ENCODE measurements around the gene MRTFB.

MRTFB gene

GRCh38 chr16:14125000-14125681, 54.0 kb downstream of the MRTFB start:
- POLR2A ChIA-PET, result no interaction called here
- CTCF ChIA-PET, result interaction anchor here (0.8 kb wide), 1 partner anchor 65 kb away, joined by 4 read pairs; no protein-coding TSS in a partner anchor
- DNase-seq (ENCODE audit: extremely low spot score), result no peak
- TF ChIP-seq ARNT (IDR thresholded peaks at IDR 0.05) (no peak), SP1 (IDR thresholded peaks at IDR 0.05) (no peak), SUZ12 (IDR thresholded peaks at IDR 0.05) (no peak), ZNF384 (IDR thresholded peaks at IDR 0.05) (no peak), L3MBTL2 (conservative IDR thresholded peaks at IDR 0.05) (no peak), BHLHE40 (IDR thresholded peaks at IDR 0.05; ENCODE audit: borderline replicate concordance) (no peak), CTBP1 (IDR thresholded peaks at IDR 0.05; ENCODE audit: borderline replicate concordance) (no peak), PKNOX1 (IDR thresholded peaks at IDR 0.05) (no peak), LEF1 (IDR thresholded peaks at IDR 0.05; ENCODE audit: borderline replicate concordance) (no peak), FOXA1 (IDR thresholded peaks at IDR 0.05) (no peak), FOXM1 (IDR thresholded peaks at IDR 0.05; ENCODE audit: borderline replicate concordance) (no peak), ELF4 (IDR thresholded peaks at IDR 0.05) (no peak), NFRKB (IDR thresholded peaks at IDR 0.05) (no peak), HDGF (IDR thresholded peaks at IDR 0.05; ENCODE audit: borderline replicate concordance) (no peak), FOXK2 (IDR thresholded peaks at IDR 0.05) (no peak)

GRCh38 chr16:14125708-14126107, 54.6 kb downstream of the MRTFB start:
- ChIA-PET CTCF (interaction anchor here (0.8 kb wide), 1 partner anchor 64 kb away, joined by 4 read pairs; no protein-coding TSS in a partner anchor), POLR2A (no interaction called here)
- TF ChIP-seq SUZ12 (IDR thresholded peaks at IDR 0.05) (no peak), ELF4 (IDR thresholded peaks at IDR 0.05) (no peak), NFRKB (IDR thresholded peaks at IDR 0.05) (no peak), FOXA1 (IDR thresholded peaks at IDR 0.05) (no peak), HDGF (IDR thresholded peaks at IDR 0.05; ENCODE audit: borderline replicate concordance) (no peak), TARDBP (IDR thresholded peaks at IDR 0.05) (no peak), PKNOX1 (IDR thresholded peaks at IDR 0.05) (no peak), ZNF384 (IDR thresholded peaks at IDR 0.05) (no peak), ARNT (IDR thresholded peaks at IDR 0.05) (no peak), FOXK2 (IDR thresholded peaks at IDR 0.05) (no peak), BHLHE40 (IDR thresholded peaks at IDR 0.05; ENCODE audit: borderline replicate concordance) (no peak), CTBP1 (IDR thresholded peaks at IDR 0.05; ENCODE audit: borderline replicate concordance) (no peak), FOXM1 (IDR thresholded peaks at IDR 0.05; ENCODE audit: borderline replicate concordance) (no peak), L3MBTL2 (conservative IDR thresholded peaks at IDR 0.05) (no peak), LEF1 (IDR thresholded peaks at IDR 0.05; ENCODE audit: borderline replicate concordance) (no peak)
- DNase-seq (ENCODE audit: extremely low spot score), result no peak

GRCh38 chr16:14128097-14128496, 57.0 kb downstream of the MRTFB start:
- ChIA-PET POLR2A (no interaction called here), CTCF (no interaction called here)
- TF ChIP-seq FOXK2 (IDR thresholded peaks at IDR 0.05) (no peak), SUZ12 (IDR thresholded peaks at IDR 0.05) (no peak), ZNF384 (IDR thresholded peaks at IDR 0.05) (no peak), CTBP1 (IDR thresholded peaks at IDR 0.05; ENCODE audit: borderline replicate concordance) (no peak), FOXM1 (IDR thresholded peaks at IDR 0.05; ENCODE audit: borderline replicate concordance) (no peak), NFRKB (IDR thresholded peaks at IDR 0.05) (no peak), FOXA1 (IDR thresholded peaks at IDR 0.05) (no peak), LEF1 (IDR thresholded peaks at IDR 0.05; ENCODE audit: borderline replicate concordance) (no peak), HDGF (IDR thresholded peaks at IDR 0.05; ENCODE audit: borderline replicate concordance) (no peak), SP1 (IDR thresholded peaks at IDR 0.05) (no peak), BHLHE40 (IDR thresholded peaks at IDR 0.05; ENCODE audit: borderline replicate concordance) (no peak), L3MBTL2 (conservative IDR thresholded peaks at IDR 0.05) (no peak), ELF4 (IDR thresholded peaks at IDR 0.05) (no peak), ARNT (IDR thresholded peaks at IDR 0.05) (no peak), PKNOX1 (IDR thresholded peaks at IDR 0.05) (no peak), TARDBP (IDR thresholded peaks at IDR 0.05) (no peak)
- DNase-seq (ENCODE audit: extremely low spot score), result no peak

DNA sequence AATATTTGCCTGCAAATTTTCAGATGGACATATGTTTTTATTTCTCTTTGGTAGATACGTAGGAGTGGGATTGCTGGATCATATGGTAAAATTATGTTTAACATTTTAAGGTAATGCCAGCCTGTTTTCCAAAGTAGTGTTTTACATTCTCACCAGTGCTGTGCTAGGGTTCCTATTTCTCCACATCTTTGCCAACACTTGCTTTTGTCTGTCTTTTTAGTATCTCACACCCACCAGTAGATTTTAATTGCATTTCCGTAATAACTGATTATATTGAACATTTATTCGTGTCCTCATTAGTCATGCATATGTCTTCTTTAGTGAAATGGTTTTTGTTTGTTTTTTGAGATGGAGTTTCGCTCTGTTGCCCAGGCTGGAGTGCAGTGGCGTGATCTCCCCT, 58.4 kb downstream of the MRTFB start:
- ChIA-PET CTCF (no interaction called here), POLR2A (no interaction called here)
- TF ChIP-seq CTBP1 (IDR thresholded peaks at IDR 0.05; ENCODE audit: borderline replicate concordance) (no peak), HDGF (IDR thresholded peaks at IDR 0.05; ENCODE audit: borderline replicate concordance) (no peak), L3MBTL2 (conservative IDR thresholded peaks at IDR 0.05) (no peak), ELF4 (IDR thresholded peaks at IDR 0.05) (no peak), NFRKB (IDR thresholded peaks at IDR 0.05) (no peak), LEF1 (IDR thresholded peaks at IDR 0.05; ENCODE audit: borderline replicate concordance) (no peak), SUZ12 (IDR thresholded peaks at IDR 0.05) (no peak)

GRCh38 chr16:14131774-14132695, 60.9 kb downstream of the MRTFB start:
- ChIA-PET CTCF (no interaction called here), POLR2A (no interaction called here)
- DNase-seq (ENCODE audit: extremely low spot score), result no peak
- TF ChIP-seq PKNOX1 (IDR thresholded peaks at IDR 0.05), result no peak
- no peak for TF ChIP-seq LEF1 (IDR thresholded peaks at IDR 0.05; ENCODE audit: borderline replicate concordance)
- TF ChIP-seq SP1 (IDR thresholded peaks at IDR 0.05), result no peak
- TF ChIP-seq NFRKB (IDR thresholded peaks at IDR 0.05), result no peak
- no peak for TF ChIP-seq FOXM1 (IDR thresholded peaks at IDR 0.05; ENCODE audit: borderline replicate concordance)
- no peak for TF ChIP-seq ELF4 (IDR thresholded peaks at IDR 0.05)
- TF ChIP-seq HDGF (IDR thresholded peaks at IDR 0.05; ENCODE audit: borderline replicate concordance), result no peak
- no peak for TF ChIP-seq SUZ12 (IDR thresholded peaks at IDR 0.05)
- TF ChIP-seq BHLHE40 (IDR thresholded peaks at IDR 0.05; ENCODE audit: borderline replicate concordance), result no peak
- TF ChIP-seq ARNT (IDR thresholded peaks at IDR 0.05), result no peak
- TF ChIP-seq FOXK2 (IDR thresholded peaks at IDR 0.05), result no peak
- TF ChIP-seq TARDBP (IDR thresholded peaks at IDR 0.05), result no peak

More for the DNA sequence above, 58.4 kb downstream of the MRTFB start:
- no peak for DNase-seq (ENCODE audit: extremely low spot score)

Measured in HEK293T (cell line).